Neutrophil (primary cell): Measurements from ENCODE around the gene DSC3.

Experiments
- H3K27ac ChIP-seq: fragments of 200-600 bp; sonication (generic); 2 replicates; pipeline ENCODE4 v1.5.1; 2016; ENCODE audit warnings: mild to moderate bottlenecking, moderate library complexity
- H3K27me3 ChIP-seq: fragments of 200-600 bp; sonication (generic); 2 replicates; pipeline ENCODE4 v1.6.0; 2016; ENCODE audit warnings: mild to moderate bottlenecking
- H3K36me3 ChIP-seq: fragments of 200-600 bp; sonication (generic); 2 replicates; pipeline ENCODE4 v1.5.1; 2017
- H3K4me1 ChIP-seq, 2 experiments: fragments of 200-600 bp in 1 of 2; sonication (generic) in 1 of 2; 1 replicate in 1 of 2; 2 replicates in 1 of 2; pipeline versions ENCODE4 v1.5.1 to v1.6.1; 2013 to 2016; ENCODE audit warnings: low read depth in 1 of 2, low read length in 1 of 2, mild to moderate bottlenecking in 1 of 2, moderate library complexity in 1 of 2; ENCODE audit not compliant: control insufficient read depth in 1 of 2, insufficient read depth in 1 of 2
- H3K4me3 ChIP-seq, 2 experiments: fragments of 200-600 bp in 1 of 2; sonication (generic) in 1 of 2; 1 replicate in 1 of 2; 2 replicates in 1 of 2; pipeline ENCODE4 v1.5.1; 2013 to 2016; ENCODE audit warnings: low read depth in 1 of 2, low read length in 1 of 2, mild to moderate bottlenecking in 1 of 2, moderate library complexity in 1 of 2
- H3K9me3 ChIP-seq: fragments of 200-600 bp; sonication (generic); 2 replicates; pipeline ENCODE4 v1.5.1; 2016
- TF ChIP-seq, protein P1 (sequence below): fragments of 200-600 bp; sonication (generic); IDR thresholded peaks from 2 replicates; pipeline ENCODE4 v1.5.1; 2016; ENCODE audit warnings: antibody characterized with exemption

The DSC3 gene

DNA sequence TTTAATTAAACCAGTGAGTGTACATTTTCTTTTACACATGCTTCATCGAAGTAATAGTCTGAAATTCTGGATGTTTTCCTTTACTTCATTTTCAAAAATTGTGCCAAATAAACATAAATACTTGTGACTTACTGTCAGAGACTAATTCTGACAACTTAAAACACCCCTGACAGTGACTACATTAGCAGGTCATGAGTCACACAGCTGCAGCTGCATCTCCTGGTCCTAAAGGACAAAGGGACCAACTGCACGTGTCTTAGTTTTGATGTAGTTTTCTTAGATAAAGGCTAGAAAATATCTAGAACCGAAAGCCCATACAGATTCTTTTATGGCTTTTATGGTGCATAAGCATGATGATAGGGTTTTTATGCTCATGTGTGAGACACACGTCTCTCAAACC is 29.6 kb upstream of the DSC3 start:
- H3K4me3 ChIP-seq = no peak overlapping the region
- no peaks in the 10 kb centered on the region for H3K27me3 ChIP-seq
- no peaks in the 10 kb centered on the region for H3K36me3 ChIP-seq
- TF ChIP-seq, protein P1, sequence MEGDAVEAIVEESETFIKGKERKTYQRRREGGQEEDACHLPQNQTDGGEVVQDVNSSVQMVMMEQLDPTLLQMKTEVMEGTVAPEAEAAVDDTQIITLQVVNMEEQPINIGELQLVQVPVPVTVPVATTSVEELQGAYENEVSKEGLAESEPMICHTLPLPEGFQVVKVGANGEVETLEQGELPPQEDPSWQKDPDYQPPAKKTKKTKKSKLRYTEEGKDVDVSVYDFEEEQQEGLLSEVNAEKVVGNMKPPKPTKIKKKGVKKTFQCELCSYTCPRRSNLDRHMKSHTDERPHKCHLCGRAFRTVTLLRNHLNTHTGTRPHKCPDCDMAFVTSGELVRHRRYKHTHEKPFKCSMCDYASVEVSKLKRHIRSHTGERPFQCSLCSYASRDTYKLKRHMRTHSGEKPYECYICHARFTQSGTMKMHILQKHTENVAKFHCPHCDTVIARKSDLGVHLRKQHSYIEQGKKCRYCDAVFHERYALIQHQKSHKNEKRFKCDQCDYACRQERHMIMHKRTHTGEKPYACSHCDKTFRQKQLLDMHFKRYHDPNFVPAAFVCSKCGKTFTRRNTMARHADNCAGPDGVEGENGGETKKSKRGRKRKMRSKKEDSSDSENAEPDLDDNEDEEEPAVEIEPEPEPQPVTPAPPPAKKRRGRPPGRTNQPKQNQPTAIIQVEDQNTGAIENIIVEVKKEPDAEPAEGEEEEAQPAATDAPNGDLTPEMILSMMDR = no peak
- no peaks in the 10 kb centered on the region for H3K4me1 ChIP-seq
- H3K9me3 ChIP-seq = no peaks in the 10 kb centered on the region
- H3K27ac ChIP-seq = no peak overlapping the region

DNA sequence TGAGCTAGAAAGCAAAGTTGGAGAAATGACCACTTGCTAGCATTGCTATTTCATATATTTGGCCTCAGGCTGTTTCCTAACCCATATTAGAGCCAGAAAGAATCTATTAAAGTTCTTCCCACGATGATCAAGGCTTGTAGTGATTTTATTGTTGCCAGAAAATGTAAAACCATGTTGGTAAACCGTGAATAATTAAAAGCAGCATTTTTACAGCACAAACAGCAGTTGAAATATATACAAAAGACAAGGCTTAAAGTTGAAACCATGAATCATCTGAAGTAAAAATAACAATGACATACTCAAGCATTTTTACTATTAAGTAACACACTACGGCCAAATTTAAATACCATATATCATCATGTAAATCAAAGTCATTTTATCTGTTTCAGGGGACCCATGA is 27.7 kb upstream of the DSC3 start:
- no peaks in the 10 kb centered on the region for H3K4me1 ChIP-seq
- TF ChIP-seq, protein P1 = no peak
- no peak overlapping the region for H3K4me3 ChIP-seq
- H3K9me3 ChIP-seq = no peaks in the 10 kb centered on the region
- no peaks in the 10 kb centered on the region for H3K27me3 ChIP-seq
- H3K27ac ChIP-seq = no peak overlapping the region
- no peaks in the 10 kb centered on the region for H3K36me3 ChIP-seq

DNA sequence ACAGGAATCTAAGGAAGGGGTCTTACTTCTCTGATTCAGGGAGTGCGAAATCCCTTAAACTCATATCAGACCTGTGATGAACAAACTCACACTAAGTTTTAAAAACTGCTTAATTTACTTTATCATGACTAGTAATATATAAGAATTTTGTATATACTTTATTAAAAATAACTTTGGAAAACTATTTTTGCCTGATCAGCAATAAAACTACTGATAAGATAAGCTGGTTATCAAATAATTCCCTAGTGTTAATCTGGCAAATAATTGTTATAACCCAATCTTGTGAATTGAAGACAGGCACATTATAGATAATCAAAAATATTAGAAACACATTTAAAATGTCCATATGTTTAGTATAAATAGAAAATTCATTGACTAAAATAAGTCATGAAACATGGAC is 23.7 kb upstream of the DSC3 start:
- Histone ChIP-seq H3K9me3 (no peaks in the 10 kb centered on the region), H3K36me3 (no peaks in the 10 kb centered on the region), H3K4me1 (no peaks in the 10 kb centered on the region), H3K27me3 (no peaks in the 10 kb centered on the region), H3K4me3 (no peak overlapping the region), H3K27ac (no peak overlapping the region)
- TF ChIP-seq, protein P1 = no peak

DNA sequence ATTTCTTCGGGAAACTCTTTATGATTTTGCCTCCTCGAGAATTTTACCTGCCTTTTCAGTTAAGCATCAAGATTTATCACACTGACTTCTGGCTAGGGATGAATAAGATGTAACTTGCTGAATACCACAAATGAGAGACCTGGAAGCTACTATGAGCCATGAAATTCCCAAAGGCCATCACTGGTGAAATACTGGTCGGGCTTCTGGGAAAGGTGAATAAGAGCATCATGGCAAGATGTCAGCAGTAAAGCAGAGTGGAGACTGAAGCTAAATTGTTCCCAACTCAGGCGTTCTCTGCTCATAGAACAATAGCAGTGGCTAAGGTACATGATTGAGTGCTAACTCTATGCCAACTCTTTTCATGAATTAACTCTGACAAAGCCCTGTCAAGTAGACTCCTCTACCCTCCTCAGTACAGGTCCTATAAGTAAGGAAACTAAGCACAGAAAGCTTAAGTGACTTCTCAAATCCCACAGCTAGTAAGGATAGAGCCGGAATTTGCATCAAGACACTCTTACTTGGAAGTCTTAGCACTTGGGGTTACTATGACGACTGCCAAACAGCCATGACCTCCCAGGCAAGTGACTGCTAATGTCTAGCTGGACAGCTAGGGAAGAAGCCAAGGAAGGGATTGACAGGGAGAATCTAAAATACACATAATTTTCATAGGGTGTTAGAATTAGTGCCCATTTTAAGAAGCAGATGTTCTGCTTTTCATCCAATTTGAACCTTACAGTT is 22.7 kb upstream of the DSC3 start:
- no peaks in the 10 kb centered on the region for H3K9me3 ChIP-seq
- no peak overlapping the region for H3K4me3 ChIP-seq
- H3K27me3 ChIP-seq = no peaks in the 10 kb centered on the region
- TF ChIP-seq, protein P1 = no peak
- H3K27ac ChIP-seq = no peak overlapping the region
- H3K4me1 ChIP-seq = no peaks in the 10 kb centered on the region
- H3K36me3 ChIP-seq = no peaks in the 10 kb centered on the region

DNA sequence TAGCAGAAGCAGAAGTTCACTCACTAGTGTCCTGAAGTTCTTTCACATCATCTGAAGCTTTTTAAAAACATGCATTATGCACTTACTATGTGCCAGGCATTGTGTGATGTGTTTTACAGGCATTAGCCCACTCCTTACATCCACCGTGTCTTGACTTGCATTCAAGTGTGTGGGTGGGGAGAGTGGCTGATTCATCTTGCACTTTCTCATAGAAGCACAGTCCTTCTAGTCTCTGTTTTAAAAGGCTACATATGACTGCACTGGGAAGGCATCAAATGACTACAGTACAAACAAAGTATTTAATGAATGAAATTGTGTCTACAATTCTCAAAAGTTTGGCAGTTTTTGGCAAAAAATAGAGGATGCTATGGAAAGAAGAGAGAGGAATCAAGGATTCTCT is 21.6 kb upstream of the DSC3 start:
- no peaks in the 10 kb centered on the region for H3K36me3 ChIP-seq
- no peaks in the 10 kb centered on the region for H3K9me3 ChIP-seq
- H3K27ac ChIP-seq = no peak overlapping the region
- H3K4me3 ChIP-seq = no peak overlapping the region
- no peaks in the 10 kb centered on the region for H3K27me3 ChIP-seq
- H3K4me1 ChIP-seq = no peaks in the 10 kb centered on the region
- TF ChIP-seq, protein P1 = no peak

DNA sequence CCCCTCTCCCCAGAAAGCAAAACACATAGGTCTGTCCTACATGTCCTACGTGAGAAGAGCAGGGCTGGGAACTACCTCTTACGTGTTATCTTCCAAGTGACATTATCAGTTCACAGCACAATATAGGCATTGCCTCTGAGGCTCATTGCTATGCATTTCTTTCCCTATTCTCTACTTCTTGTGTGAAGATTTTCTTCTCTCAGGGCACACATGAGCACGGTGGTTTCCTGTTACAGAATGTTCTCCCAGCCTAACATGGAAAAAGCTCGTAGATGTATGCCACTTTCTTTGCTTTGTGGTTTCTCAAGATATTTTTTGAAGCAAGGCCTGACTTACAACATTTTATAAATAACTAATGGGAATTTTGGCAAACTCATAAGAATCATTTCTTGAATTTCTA is 19.4 kb upstream of the DSC3 start:
- Histone ChIP-seq H3K9me3 (no peaks in the 10 kb centered on the region), H3K36me3 (no peaks in the 10 kb centered on the region), H3K4me1 (no peaks in the 10 kb centered on the region), H3K4me3 (no peak overlapping the region), H3K27ac (no peak overlapping the region), H3K27me3 (peaks cover 6% of the 10 kb centered on the region)
- TF ChIP-seq, protein P1 = no peak
